Medulla oblongata (tissue), 1 donor: ENCODE results near the gene ENOPH1.
"Not testable (repeated sequence)": the region's sequence is repeated elsewhere in the genome, so short reads cannot be mapped to it uniquely, and the experiment has no call there.

ENCODE experiments used
- DNase-seq: peaks from one replicate; pipeline ENCODE4 v3.0.0-alpha.2; 2015; ENCODE audit errors: extremely low spot score

Gene ENOPH1

DNA sequence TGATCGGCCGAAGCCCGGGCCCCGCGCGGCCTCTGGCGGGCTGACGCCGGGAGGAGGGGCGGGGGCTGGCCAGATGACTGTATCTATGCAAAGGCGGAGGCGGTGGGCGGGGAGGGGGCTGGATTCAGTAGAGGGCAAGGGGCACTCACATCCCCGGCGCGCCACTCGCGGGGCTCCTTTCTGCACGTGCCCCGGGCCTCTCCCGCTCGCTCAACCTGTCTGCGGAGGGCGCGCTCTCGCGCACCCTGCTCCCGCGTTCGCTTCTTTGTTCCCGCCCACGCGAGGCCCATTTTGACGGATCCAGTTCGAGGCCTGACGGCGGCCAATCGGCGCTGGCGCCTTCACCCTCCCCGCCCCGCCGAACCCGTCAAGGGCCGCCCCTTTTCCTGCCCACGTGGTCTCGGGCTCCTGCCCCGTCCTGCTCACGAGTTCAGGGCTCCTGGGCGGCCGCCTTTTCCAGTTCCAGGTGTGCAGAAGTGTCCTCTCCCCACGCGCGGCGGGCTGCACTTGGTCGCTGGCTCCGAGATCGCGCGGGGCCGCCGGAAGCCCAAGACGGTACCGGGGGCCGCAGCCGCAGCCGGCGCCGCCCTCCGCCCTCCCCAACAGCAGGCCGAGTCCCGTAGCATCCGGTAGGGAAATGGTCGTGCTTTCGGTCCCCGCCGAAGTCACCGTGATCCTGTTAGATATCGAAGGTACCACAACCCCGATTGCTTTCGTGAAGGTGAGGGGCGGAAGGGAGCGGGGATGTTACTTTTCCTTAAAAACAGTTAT, at the start of gene ENOPH1, which contains the start of gene HNRNPDL:
TSS of gene ENOPH1 (plus strand) at position 398 of the 771 bp plus-strand sequence. CDS start at position 638, 240 bp downstream.
TSS of gene HNRNPDL (minus strand) at position 270 of the 771 bp plus-strand sequence. CDS start 772 bp downstream, outside the sequence.
- peak; percentile 98 for DNase-seq

DNA sequence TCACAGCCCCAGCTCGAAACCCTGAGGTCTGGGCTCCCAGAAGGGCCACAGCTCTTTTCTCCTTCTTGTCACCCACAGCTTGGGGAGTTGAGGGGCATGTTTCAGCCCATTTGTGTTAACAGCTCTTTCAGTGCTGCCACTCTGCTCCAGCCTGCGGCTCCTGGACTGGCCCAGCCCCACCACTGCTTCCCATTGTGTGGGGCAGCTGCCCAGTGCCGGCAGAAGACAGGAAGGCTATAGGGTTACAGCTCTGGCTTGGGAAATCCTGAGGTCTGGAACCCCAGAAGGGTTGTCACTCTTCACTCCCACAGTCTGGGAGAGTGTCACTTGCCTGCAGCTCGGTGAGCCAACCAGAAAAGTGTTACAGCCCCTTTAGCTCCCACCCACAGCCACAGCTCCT, 49.6 kb upstream of the ENOPH1 start:
- no peak for DNase-seq

DNA sequence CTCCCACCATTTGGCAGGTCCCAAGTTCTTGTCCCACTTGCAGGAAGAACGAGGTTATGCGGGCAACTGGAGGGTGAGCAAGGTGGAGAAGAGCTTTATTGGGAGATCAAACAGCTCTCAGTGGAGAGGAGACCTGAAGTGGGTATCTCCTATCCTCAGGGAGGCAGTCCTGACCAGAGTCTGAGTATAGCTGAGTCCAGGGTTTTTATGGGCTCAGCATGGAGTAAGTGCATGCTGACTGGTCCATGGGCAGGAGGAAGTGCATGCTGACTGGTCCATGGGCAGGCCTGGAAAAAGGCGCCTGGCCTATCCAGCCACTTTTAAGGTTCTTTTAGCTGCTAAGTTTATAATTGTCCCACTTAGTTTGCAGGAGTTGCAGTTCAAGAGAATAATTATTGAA, 49.2 kb upstream of the ENOPH1 start:
- no peak for DNase-seq

DNA sequence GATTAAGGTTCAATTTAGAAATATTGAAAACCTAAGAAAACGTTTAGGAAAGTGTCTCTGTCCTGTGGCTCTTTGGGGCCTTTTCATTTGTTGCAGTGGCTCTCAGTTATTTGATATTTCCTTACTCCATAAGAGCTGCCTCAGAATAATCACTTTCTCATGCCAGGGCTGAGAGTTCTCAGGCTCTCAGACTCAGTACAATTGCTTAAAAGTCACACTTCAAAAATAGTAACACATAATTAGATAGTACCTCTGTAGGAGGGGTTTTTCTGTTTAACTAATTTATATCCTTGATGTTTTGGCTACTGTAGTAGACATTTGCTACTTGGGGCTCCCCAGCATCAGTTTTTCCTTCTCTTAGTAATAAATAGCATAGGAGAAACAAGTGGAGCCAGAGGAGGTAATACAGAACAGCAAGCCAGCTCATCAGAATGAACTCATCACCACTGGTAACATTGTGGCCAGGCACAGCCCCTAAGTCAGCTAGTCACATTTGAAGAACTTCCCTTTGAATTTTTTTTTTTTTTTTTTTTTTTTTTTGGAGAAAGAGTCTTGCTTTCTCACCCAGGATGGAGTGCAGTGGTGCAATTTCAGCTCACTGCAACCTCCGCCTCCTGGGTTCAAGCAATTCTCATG, 48.6 kb upstream of the ENOPH1 start:
- no peak for DNase-seq

DNA sequence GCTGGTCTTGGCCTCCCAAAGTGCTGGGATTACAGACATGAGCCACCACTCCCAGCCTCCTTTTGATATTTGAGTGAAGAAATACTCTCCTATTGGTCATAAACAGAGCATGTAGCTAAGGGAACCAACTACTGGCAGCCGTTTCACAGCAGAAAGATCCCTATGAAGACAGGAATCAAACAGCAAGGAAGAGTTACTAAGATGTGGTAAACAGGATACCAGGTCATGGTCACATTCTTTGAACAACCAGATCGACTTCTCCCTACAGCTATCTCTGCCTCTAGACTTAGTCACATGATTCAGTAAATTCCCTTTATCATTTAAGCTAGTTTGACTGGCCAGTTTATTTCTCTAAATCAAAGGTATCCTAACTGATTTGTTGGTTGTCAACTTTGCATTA, 47.6 kb upstream of the ENOPH1 start:
- DNase-seq: no peak

DNA sequence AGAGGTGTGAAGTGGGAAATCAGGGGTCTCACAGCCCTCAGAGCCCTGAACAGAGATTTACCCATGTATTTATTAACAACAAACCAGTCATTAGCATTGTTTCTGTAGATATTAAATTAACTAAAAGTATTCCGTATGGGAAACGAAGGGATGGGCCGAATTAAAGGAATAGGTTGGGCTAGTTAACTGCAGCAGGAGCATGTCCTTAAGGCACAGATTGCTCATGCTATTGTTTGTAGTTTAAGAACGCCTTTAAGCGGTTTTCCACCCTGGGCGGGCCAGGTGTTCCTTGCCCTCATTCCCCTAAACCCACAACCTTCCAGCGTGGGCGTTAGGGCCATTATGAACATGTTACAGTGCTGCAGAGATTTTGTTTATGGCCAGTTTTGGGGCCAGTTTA, 44.1 kb upstream of the ENOPH1 start:
- not testable (repeated sequence) for DNase-seq

DNA sequence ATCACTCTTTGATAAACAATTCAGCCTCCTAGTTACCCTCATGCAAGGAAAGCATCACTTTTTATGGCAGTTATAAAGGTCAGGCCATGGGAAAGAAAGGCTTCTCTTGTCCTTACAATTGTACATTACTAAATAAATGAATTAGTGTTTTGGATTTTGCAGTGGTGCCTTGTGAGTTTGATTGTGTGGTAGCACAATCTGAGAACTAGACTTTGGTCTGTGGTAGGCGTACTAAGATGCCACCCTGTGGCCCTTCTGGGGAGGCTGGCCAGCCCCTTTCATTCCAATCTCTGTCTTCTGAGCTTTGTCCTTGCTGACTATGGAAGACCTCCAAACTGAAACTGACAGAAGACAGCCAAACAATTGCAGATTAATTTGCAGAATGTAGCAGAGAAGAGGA, 42.0 kb upstream of the ENOPH1 start:
- DNase-seq: peak; percentile 25

DNA sequence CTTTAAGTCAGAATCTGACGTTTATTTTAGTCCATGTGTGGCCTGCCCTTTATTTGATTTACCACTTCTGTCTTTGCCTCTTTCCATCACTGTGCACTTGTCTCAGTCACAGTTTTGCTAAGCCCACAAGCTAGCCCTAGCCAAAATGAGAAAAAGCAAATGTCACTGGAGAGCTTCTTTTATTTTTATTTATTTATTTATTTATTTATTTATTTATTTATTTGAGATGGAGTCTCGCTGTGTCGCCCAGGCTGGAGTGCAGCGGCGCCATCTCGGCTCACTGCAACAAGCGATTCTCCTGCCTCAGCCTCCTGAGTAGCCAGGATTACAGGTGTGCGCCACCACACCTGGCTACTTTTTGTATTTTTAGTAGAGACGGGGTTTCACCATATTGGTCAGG, 40.3 kb upstream of the ENOPH1 start:
- DNase-seq: not testable (repeated sequence)

DNA sequence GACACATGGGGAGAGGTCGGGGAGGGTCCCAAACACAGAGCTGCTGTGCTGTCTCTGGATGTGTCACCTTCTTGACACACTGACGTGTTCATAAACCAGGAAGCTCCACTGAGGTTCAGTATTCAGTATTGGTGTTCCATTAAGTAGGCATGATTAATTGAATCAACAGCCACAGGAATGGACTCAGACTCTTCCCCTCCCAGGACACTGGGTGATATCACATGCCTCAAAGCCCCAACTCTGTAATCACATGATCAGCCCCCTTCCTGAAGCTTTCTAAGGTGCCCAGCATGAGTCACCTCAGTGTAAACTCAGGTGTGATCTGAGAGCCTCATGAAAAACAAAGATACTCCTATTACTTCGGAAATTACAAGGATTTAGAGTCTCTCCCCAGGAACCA, 35.5 kb upstream of the ENOPH1 start:
- no peak for DNase-seq

DNA sequence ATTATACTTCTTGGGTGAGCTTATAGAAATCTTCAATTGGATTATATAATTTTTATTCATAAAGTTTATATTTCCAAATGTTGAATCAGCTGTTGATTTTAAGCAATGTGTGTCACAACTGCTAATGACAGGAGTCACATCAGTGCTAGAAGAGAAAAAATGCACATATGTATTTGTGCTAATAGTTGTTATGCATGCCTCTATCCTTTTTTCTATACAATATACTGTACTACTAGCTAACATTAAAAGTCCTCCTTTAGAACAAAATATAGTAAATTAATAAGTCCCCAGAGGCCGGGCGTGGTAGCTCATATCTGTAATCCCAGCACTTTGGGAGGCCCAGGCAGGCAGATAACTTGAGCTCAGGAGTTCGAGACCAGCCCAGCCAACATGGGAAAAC, 32.9 kb upstream of the ENOPH1 start:
- no peak for DNase-seq

DNA sequence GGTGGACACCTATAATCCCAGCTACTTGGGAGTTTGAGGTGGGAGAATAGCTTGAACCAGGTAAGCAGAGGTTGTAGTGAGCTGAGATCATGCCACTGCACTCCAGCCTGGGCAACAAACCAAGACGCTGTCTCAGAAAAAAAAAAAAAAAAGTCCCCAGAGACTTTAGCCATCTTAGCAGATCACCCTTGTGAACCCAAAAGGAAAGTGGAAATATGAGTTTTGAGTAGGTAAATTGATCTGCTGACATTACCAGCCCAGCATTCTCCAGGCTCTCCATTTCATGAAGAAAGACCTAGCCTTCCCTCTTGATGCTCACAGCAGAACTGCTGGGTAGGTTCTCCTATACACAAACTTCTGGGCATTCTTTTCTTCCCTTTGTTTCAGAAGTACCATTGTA, 32.1 kb upstream of the ENOPH1 start:
- DNase-seq: no peak

DNA sequence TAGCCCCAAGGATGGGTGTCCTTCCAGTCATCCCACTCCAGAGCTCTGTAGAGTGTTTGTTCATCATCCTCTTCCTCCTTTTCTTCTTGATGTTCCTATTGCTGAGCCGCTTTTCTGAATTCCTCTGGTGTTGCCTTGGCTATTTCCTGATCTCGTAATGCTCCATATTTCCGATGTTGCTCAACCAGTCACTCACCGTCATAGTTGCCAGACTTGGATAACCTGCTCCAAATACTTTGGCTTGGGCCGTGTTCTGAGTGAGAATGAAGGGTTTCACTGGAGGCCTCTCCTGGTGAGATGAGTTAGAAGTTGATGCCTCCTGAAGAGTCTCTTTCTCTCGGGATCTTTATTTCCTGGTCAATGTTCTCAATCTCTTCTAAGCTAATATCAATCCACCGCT, 28.8 kb upstream of the ENOPH1 start:
- no peak for DNase-seq

DNA sequence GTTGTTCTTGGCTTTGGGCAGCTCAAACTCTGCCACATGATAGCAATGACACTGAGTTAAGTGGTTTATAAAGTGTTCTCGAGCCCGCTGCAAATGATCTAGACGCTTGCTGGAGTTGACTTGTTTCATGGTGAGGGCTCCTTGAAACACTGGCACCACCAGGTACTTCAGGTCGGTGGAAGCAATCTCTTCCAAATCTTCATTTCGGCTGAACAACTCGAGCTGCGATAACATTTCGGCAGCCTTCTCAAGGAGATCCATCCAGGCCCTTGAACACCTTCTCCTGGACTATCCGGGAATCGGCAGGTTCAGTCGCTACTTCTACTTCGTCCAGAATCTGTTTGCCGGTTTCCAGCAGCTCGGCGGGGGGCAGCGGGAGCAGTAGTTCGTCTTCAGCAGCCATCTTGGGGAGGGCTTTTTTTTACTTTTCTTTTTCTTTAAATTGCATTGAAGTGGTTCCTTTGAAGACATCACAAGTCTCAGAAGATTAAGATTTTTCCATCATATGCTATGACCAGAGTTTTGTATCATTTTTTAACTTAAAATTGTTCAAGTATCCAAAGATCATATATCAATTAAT, 28.1 kb upstream of the ENOPH1 start:
- no peak for DNase-seq

DNA sequence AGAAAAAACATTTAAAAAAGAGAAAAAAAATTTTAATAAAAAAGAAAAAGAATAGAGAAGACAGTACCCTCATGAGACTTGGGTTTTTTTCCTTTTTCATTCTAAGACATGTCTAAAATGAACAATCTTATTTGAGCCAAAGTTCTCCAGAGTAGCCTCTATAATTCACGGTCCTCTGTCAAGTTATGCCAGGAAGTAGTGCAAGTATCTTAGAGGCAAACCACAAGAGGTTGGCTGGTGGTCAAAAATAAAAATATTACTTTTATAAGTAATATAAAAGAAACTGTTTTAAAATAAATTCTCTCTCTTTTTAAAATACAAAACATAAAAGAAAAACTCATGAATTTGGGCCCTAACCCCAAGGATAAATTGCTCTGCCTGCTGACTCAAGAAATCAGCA, 26.7 kb upstream of the ENOPH1 start:
- no peak for DNase-seq

DNA sequence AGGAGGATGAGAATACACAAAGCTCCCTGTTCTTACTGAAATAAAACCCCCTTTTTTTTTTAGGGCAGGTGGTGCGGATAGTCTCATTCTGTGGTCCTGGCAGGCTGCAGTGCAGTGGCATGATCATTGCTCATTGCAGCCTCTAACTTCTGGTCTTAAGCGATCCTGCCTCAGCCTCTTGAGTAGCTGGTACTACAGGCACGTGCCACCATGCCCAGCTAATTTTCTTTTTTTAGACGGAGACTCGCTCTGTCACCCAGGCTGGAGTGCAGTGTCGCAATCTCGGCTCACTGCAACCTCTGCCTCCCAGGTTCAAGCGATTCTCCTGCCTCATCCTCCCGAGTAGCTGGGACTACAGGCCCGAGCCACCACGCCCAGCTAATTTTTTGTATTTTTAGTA, 15.3 kb upstream of the ENOPH1 start:
- not testable (repeated sequence) for DNase-seq

DNA sequence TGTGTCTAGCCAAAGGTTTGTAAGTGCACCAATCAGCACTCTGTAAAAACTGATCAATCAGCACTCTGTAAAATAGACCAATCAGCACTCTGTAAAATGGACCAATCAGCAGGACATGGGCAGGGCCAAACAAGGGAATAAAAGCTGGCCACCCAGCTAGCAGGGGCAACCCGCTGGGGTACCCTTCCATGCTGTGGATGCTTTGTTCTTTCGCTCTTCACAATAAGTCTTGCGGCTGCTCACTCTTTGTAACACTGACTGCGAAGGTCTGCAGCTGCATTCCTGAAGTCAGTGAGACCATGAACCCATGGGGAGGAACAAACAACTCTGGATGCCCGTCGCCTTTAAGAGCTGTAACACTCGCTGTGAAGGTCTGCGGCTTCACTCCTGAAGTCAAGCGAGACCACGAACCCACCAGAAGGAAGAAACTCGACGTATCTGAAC, 14.4 kb upstream of the ENOPH1 start:
- DNase-seq: no peak

DNA sequence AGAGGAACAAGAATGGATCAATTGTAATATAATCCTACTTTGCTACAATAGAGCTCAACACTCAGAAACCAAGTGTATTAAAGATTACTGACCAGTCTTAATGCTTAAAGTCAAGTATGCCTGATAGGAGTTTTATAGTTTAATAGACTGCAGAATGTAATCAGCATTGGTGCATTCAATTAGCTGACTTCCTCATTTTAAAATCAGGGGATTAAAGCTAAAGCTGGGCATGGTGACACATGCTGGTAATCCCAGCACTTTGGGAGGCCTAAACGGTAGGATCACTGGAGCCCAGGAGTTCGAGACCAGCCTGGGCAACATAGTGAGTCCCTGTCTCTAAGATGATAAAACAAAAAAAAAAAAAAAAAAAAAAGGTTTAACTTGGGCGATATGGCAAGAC, 10.9 kb upstream of the ENOPH1 start:
- no peak for DNase-seq

DNA sequence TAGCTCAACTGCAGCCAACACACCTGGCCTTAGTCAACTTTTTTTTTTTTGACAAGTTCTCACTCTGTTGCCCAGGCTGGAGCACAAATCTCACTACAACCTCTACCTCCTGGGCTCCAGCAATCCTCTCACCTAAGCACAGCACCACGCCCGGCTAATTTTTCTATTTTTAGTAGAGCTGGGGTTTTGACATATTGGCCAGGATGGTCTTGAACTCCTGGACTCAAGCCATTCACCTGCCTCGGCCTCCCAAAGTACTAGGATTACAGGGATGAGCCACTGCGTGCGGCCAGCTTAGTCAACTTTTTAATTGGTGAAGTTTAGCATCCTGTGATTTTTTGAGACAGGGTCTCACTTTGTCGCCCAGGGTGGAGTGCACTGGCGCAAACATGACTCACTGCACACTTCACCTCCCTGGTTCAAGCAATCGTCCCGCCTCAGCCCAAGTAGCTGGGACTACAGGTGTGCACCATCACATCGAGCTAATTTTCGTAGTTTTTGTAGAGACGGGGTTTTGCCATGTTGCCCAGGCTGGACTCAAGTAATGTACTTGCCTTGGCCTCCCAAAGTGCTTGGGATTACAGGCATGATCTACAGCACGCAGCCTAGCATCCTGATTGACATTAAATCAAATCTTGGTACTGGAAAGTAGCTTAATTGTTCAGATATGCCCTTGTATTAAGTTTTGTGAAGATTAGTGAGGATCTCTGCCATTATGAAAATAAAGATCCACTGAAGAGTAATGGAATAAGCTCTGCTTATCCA, 8.4 kb upstream of the ENOPH1 start:
- DNase-seq: no peak

DNA sequence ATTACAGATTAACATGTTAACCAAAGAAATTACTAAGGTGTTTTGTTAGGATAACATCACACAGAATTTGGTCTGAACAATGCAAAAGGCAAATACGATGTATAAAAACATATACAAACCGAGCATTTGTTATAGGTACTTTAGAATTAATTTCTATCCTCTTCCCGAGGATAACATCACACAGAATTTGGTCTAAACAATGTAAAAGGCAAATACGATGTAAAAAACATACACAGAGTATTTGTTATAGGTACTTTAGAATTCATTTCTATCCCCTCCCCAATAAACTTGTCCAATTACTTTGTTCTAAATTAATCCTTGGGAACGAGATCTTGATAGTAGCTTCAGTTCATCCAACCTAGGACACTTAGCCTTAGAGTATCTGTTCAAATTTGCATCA, 7.8 kb upstream of the ENOPH1 start:
- DNase-seq: no peak

DNA sequence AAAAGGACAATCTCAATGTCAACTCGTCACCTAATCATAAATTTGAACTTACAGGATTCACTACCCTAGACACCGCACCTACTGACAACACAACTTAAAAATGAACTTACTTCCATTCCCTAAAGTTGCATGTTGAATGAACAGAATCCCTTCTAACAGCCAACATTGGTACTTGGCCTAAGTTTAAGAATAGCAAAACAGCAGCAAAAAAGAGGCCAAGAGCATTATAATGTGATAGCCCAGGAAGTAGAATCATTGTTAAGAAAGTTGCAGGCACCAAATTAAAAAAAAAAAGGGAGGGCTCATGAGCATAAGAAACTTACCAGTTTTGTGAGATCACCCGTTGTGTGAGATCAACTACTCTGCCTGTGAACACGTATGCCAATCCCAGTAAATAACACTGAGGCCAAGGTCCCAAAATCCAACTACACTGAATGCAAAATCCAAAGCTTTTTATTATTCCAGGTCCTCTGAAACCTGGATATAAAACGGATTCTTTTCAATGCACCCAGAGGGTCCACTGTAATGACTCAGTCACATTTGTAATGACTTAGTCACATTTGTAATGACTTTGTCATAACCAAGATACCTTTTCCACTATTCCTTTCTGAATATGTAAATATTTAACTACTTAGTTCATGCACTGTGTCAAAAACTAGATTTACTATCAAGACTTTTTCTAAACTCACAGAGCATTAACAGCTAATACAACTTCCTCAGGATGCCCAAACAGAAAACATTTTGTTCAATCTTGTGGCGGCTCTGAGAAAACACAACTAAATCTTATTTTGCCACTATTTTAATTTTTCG, 6.9 kb upstream of the ENOPH1 start:
- DNase-seq: no peak

DNA sequence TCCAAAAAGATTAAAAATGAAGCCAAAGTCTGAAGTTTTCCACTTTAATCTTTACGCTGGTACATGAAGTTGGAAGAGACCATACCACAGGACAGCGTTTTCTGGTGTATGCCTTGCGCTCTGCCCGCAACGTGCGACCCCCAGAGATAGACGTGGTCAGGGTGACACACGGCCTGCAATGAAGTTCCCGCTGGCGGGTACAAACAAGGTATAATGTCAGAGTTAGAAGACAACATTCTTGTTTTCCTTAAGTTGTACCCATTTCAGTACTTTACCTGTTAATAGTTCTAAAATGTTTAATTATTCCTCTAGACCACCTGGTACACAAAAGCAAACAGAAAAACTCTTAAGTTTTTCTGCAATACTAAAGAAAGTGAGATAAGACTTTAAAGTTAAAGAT, 4.9 kb upstream of the ENOPH1 start:
- DNase-seq: no peak
